ENCODE measurements around the gene NFATC1. TPM values are rescaled to one million over a fixed set of nuclear protein-coding genes. Genes with fewer than 3 reads are reported as not detected.

Gene NFATC1
- total RNA-seq, 1 donor from 2014 or later, result 21.9 TPM

- intact Hi-C loops (cut with DNase I), result loop anchor here (2.0 to 5.0 kb wide), 2 partner anchors 113 to 322 kb away; no protein-coding TSS in a partner anchor
- no peak for DNase-seq (ENCODE audit: extremely low spot score in 2 of 2)
- no peaks in the 10 kb centered on the region for H3K27me3 ChIP-seq
- H3K4me3 ChIP-seq, result peak overlapping the region; percentile 53 to 88
- no peaks in the 10 kb centered on the region for H3K9me3 ChIP-seq
- TF ChIP-seq POLR2A (IDR thresholded peaks at IDR 0.05) (no peak), POLR2AphosphoS5 (IDR thresholded peaks at IDR 0.05; ENCODE audit: insufficient read depth in 1 of 2, low read depth in 1 of 2) (peak in 1 of 2 donors; percentile 41)
- H3K36me3 ChIP-seq, result no peaks in the 10 kb centered on the region
- H3K27ac ChIP-seq, result peak overlapping the region; percentile 91
- H3K4me1 ChIP-seq, result peaks cover 29% of the 10 kb centered on the region
Measured at GRCh38 chr18:79393635-79394533, 1.8 kb upstream of the NFATC1 start.

DNA sequence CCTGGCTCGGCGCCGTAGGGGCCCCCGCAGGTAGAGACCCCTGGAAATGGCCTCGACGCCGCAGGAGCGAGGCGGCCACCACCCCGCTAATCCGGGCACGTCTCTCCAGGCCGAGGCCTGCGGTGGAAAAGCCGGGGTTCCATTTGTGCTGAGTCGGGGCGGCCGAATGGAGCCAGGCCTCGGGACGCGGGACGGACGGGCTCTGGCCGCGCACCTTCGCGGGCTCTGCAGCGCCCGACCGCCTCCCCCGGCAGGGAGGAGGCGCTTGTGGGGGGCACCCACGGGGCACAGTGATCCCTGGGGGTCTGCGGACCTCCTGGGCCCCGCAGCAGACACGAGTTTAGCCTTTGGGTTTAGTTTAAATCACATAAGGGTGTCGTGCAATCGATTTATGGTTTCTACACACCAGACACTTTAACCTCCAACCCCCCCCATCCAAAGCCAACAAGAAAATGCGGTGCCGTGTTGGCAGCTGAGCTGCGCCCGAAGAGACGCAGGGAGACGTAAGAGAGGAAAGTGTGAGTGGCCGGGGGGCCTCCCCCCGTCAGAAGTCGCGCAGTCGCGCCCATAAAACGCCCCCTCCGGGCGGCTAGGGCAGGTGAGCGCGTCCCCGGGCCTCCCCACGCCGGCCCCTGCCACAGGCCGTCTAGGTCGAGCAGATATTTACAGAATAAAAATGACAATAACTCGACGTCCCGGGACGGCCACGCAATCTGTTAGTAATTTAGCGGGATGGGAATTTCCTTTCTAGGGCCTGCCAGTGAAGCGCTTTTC lies 1.0 kb upstream of the NFATC1 start:
- peak overlapping the region; percentile 91 for H3K27ac ChIP-seq
- no peaks in the 10 kb centered on the region for H3K36me3 ChIP-seq
- peak overlapping the region; percentile 53 to 88 for H3K4me3 ChIP-seq
- no peaks in the 10 kb centered on the region for H3K9me3 ChIP-seq
- TF ChIP-seq CTCF (IDR thresholded peaks at IDR 0.05) (no peak), POLR2AphosphoS5 (IDR thresholded peaks at IDR 0.05; ENCODE audit: insufficient read depth in 1 of 2, low read depth in 1 of 2) (peak in 1 of 2 donors; percentile 71)
- no peak for DNase-seq (ENCODE audit: extremely low spot score in 2 of 2)
- intact Hi-C loops (cut with DNase I), result loop anchor here (2.0 to 5.0 kb wide), 3 partner anchors 63 to 322 kb away; no protein-coding TSS in a partner anchor
- H3K4me1 ChIP-seq, result peaks cover 37% of the 10 kb centered on the region
- no peaks in the 10 kb centered on the region for H3K27me3 ChIP-seq

DNA sequence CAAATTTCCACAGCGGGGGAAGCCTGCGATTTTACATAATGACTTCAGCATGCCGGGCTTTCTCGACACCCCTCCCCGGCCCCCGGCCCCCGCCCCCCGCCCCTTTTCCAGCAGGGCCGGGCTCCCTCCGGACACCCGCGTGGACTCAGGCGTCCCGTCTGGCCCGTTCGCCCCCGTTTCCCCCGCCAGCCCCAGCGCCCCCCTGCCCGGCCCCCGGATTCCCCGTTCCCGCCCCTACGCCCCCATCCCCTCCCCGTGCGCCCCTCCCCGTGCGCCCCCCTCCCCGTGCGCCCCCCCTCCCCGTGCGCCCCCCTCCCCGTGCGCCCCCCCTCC lies 456 bp upstream of the NFATC1 start:
- H3K9me3 ChIP-seq, result no peaks in the 10 kb centered on the region
- DNase-seq (ENCODE audit: extremely low spot score in 2 of 2), result no peak
- H3K27me3 ChIP-seq, result no peaks in the 10 kb centered on the region
- H3K36me3 ChIP-seq, result no peaks in the 10 kb centered on the region
- H3K27ac ChIP-seq, result peak overlapping the region; percentile 91
- peaks cover 38% of the 10 kb centered on the region for H3K4me1 ChIP-seq
- TF ChIP-seq CTCF (IDR thresholded peaks at IDR 0.05) (no peak), POLR2AphosphoS5 (IDR thresholded peaks at IDR 0.05; ENCODE audit: insufficient read depth in 1 of 2, low read depth in 1 of 2) (no peak), POLR2A (IDR thresholded peaks at IDR 0.05) (no peak)
- peak overlapping the region; percentile 53 to 88 for H3K4me3 ChIP-seq
- intact Hi-C loops (cut with DNase I), result loop anchor here (2.0 to 5.0 kb wide), 2 partner anchors 62 to 112 kb away; no protein-coding TSS in a partner anchor

DNA sequence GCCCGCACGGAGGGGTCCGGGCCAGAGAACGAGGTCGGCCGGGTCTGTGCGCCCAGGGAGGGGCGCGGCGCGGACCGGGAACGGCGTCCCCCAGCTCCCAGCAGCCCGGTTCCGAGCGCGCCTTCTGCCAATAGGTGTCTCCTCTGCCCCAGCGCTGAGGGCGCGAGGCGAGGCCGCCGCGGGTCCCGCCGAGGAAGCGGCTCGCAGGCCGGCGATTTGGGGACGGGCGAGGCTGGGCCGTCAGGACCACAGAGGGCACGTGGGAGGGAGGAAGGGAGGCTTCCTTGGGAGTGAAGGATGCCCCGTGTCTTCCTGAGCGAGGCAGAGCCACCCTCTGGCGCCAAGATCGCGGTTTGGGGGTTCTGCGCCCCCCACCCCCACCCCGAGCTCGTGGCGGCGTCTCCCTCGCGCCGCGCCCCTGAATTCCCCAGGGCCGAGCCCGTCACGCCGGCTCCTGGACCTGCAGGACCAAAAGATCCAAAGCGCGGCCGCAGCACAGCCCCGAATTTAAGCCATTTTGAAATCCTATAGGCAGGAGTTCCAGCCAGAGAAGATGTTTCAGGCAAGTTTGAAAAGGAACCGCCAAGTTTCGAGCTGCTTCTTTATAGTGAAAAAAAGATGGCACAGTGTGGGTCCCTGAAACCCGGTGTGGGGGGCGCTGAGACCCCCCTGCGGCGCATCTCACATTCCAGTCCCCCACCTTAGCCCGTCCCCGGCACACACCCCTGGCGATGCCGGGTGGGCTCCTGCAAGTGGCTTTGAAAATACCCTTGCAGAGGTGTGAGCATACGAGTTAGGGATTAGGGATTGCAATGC lies 909 bp downstream of the NFATC1 start:
- Histone ChIP-seq H3K27me3 (no peaks in the 10 kb centered on the region), H3K27ac (peak overlapping the region; percentile 87), H3K9me3 (no peaks in the 10 kb centered on the region), H3K4me1 (peaks cover 38% of the 10 kb centered on the region), H3K4me3 (peak overlapping the region; percentile 53 to 88), H3K36me3 (no peaks in the 10 kb centered on the region)
- intact Hi-C loops (cut with DNase I), result loop anchor here (5.0 kb wide), 1 partner anchor 61 kb away; no protein-coding TSS in a partner anchor
- DNase-seq (ENCODE audit: extremely low spot score in 2 of 2), result no peak
- TF ChIP-seq CTCF (IDR thresholded peaks at IDR 0.05) (no peak), POLR2A (IDR thresholded peaks at IDR 0.05) (no peak), POLR2AphosphoS5 (IDR thresholded peaks at IDR 0.05; ENCODE audit: insufficient read depth in 1 of 2, low read depth in 1 of 2) (no peak)

Measured in vagina (tissue), 2 donors.